NCI-H774 (cell line): ENCODE measurements around the gene CARMIL1.
"Not testable (repeated sequence)": the region's sequence is repeated elsewhere in the genome, so short reads cannot be mapped to it uniquely, and the experiment has no call there.

ENCODE experiments used
- DNase-seq: peaks from one replicate; lab custom pipeline; 2025; lab: John Stamatoyannopoulos, UW

CARMIL1 gene

DNA sequence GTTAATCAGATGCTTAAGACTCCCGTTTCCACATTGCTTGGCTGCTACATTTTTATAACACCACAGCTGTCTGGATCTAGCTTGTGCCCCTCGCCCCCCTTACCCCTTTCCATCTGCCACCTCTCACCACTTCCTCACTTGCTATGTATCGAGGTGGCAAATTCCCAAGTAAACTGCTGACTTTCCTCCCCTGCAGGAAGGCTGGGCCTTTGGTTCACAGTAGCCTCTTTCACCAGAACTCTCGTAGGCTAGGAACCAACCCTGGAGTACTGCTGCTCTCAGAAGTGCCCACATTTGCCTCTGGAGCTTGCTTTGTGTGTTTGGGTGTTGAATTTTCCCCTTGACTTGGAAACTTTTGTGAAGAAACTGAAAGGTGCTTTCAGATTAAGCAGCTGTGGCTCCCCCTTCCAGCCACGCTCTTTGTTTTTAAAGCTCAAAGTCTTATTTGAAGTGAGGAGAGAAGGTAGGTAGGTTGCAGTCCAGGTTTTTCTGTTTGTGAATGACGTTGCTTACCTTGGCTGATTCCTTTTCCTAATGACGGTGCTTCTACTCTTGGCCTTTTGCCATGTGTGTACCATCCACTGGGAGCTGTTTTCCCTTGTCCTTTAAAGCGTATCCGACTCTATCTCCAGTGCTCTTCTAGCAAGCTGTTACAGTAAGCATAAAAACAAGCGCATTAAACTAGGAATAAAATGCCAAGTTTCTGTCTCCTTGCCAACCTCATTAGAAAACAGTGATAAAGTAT is 90.4 kb downstream of the CARMIL1 start:
- DNase-seq, result peak; percentile 59

GRCh38 chr6:25370178-25371036 is 91.2 kb downstream of the CARMIL1 start:
- peak; percentile 27 for DNase-seq

- no peak for DNase-seq
Observed at GRCh38 chr6:25371037-25371347, 91.8 kb downstream of the CARMIL1 start.

DNA sequence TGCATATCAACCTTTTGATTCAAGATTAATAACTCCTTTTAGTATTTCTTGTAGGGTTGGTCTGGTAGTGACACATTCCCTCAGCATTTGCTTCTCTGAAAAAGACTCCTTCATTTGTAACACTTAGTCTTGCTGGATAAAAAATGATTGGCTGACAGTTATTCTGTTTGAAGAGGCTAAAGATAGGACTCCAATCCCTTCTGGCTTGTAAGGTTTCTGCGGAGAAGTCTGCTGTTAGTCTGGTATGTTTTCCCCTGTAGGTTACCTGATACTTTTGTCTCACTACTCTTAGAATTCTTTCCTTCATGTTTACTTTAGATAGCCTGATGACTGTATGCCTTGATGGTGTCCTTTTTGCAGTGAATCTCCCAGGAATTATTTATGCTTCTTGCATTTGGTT is 96.0 kb downstream of the CARMIL1 start:
- no peak for DNase-seq

GRCh38 chr6:25377664-25378063 is 98.5 kb downstream of the CARMIL1 start:
- DNase-seq, result no peak

DNA sequence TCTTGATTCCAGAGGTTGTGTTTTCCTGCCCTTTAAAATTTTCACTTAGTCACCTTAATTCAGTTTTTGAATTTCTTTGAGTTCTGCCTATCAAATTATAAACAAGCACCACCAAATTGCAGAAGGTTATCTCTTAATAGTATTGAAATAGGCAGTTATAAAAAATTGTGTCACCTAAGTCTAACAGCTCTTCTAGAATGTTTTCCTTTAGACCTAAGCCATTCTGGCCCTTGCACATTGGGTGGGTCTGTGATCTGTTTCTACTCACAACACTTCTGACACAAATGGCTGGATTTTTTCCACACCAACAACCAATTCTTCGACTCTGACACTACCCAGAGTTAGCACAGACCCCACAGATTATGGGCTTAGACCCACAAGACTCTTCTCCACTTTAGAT is 101.9 kb downstream of the CARMIL1 start:
- no peak for DNase-seq

- not testable (repeated sequence) for DNase-seq
Observed at GRCh38 chr6:25382476-25382875, 103.3 kb downstream of the CARMIL1 start.

DNA sequence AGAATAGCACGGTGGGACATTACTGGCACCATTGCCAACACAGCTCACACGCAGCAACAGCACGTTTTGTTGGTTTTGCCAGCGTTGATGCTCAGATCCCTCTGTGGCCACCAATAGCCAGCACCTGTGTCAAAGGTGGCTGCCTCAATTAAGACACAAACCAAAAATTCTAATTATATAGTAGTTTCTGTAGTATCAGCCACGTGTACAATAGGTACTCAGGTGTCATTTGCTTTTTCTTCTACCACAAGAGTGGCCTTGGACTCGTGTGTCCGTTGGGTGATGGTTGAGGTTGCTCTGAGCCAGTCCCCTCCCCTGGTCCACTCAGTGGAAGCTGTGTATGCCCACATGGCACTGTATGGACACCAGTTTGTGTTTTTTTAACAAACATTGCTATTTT is 105.1 kb downstream of the CARMIL1 start:
- peak; percentile 25 for DNase-seq

DNA sequence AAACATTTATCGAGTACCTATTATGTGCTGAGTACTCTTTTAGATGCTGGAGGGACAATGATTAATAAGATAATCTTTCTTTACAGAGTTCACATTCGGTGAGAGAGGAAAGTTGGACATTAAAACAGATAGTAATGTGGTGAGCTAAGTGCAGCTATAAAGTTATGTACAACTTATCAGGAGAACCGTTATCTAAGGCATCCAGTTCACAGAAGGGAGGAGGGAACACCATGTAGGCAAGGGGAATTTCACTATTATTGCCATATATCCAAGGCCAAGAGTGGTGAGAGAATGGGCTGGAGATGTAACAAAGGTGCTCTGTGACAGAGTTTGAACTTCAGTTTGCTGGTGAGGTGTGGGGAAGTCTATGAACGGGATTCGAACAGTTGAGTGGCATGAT is 105.8 kb downstream of the CARMIL1 start:
- no peak for DNase-seq

- DNase-seq, result no peak
Observed at GRCh38 chr6:25387483-25387882, 108.3 kb downstream of the CARMIL1 start.

GRCh38 chr6:25387911-25388310 is 108.7 kb downstream of the CARMIL1 start:
- no peak for DNase-seq

GRCh38 chr6:25388776-25389175 is 109.6 kb downstream of the CARMIL1 start:
- DNase-seq, result no peak

DNA sequence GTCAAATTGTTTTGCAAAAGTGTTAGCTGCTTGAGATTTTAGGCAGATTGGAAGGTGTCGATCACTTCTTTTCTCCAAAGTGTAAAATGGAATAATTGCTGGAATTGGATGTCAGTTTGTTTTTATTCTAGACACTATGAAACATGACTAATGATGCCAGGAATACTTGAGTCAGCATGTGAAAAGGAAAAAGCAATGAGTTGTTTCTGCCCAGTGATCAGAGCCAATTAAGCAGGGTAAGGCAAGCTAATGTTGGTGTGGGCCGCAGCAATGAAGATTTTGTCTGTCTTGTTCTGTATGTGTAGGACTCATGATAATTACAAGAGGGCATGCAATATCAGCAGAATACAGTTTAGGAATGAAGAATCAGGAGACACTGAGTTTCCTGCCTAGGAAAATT is 110.3 kb downstream of the CARMIL1 start:
- DNase-seq, result no peak

- DNase-seq, result no peak
Observed at GRCh38 chr6:25392372-25392771, 113.2 kb downstream of the CARMIL1 start.

DNA sequence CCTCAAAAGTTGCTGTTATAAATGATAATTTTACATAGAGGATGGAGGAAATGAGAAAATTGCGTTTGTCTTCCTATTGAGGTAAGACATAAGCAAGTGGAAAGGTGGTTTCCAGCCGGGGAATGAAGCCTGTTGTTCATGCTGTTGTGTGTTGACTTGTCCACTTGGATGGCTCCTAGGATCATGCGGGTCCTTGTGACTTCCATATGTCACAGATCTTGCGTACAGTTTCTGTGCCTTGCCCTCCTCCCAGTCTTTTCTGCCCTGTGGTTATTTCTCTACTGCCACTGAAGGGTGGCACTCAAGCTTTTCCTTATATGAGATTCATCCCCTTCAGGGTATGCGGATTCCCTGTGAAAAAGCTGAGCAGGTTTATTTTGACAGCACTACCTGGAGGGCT is 116.6 kb downstream of the CARMIL1 start:
- DNase-seq, result no peak

- no peak for DNase-seq
Observed at GRCh38 chr6:25397406-25397805, 118.2 kb downstream of the CARMIL1 start.

- no peak for DNase-seq
Observed at GRCh38 chr6:25399885-25400284, 120.7 kb downstream of the CARMIL1 start.

GRCh38 chr6:25401711-25402110 is 122.5 kb downstream of the CARMIL1 start:
- no peak for DNase-seq

- no peak for DNase-seq
Observed at GRCh38 chr6:25402125-25402524, 123.0 kb downstream of the CARMIL1 start.

DNA sequence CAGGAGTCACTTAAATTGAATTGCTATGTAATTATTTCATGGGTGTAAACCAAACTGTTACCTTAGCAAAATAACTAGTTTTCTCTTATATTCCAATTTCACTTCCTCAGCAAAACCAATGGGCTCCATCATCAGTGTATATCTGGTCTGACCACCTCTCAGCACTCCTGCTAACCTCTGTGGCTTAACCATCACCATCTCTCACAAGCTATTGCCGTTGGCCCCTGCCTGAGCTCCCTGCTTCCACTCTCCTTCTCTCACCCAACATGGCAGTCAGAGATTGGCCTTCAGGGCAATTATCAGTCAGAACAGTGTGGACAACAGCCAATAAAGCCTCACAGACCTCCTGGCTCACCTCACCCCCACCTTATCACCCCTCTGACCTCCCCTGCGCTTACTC is 124.0 kb downstream of the CARMIL1 start:
- DNase-seq, result no peak

GRCh38 chr6:25404091-25404490 is 124.9 kb downstream of the CARMIL1 start:
- DNase-seq, result no peak

DNA sequence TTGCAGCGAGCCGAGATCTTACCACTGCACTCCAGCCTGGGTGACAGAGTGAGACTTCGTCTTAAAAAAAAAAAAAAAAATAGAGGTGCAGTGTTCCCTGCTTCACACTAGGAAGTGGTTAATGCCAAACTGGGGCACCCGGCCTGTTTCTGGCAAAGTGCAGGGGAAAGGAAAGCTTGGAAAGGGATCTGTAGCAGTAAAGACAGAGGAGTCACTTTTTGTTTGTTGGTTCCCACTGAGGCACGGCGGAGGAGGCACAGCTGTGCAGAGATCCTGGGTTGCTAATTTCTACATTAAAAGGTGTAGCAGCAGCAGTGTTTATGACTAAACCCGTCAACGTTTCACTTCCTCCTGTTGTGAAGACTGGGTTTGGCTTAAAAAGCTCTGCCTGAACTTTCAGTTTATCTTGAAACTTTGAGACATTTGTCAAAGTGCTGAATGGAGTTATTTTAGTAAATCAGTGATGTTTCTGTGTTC is 125.6 kb downstream of the CARMIL1 start:
- DNase-seq, result no peak

DNA sequence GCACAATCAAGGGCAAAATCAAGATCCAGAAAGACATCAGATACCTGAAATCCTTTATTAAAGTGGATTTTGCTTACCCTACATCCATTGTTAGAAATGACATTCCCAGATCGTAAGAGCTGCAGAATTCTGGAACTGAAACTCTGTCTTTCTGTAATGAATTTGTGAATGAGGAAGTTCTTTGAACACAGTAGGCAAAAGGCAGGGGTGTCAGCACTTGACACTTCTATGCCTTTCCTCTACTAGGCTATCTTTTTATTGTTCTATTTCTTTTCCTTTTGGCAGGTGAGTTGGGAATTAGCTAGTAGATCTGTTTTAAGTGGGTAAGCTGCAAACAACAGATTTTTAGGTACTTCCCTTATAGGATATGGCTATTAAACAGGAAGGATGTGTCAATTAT is 126.3 kb downstream of the CARMIL1 start:
- DNase-seq, result no peak
